GM20000 (cell line): ENCODE measurements around the gene C1QL2.

Experiments used
- DNase-seq: peaks from one replicate; pipeline ENCODE4 v3.0.0; 2012; ENCODE audit warnings: low spot score
- TF ChIP-seq, protein P1 (sequence below): IDR thresholded peaks from 2 replicates; pipeline ENCODE4 v1.5.1; 2012; ENCODE audit warnings: mild to moderate bottlenecking, control low read depth; ENCODE audit errors: extremely low read depth, missing control alignments

The C1QL2 gene

DNA sequence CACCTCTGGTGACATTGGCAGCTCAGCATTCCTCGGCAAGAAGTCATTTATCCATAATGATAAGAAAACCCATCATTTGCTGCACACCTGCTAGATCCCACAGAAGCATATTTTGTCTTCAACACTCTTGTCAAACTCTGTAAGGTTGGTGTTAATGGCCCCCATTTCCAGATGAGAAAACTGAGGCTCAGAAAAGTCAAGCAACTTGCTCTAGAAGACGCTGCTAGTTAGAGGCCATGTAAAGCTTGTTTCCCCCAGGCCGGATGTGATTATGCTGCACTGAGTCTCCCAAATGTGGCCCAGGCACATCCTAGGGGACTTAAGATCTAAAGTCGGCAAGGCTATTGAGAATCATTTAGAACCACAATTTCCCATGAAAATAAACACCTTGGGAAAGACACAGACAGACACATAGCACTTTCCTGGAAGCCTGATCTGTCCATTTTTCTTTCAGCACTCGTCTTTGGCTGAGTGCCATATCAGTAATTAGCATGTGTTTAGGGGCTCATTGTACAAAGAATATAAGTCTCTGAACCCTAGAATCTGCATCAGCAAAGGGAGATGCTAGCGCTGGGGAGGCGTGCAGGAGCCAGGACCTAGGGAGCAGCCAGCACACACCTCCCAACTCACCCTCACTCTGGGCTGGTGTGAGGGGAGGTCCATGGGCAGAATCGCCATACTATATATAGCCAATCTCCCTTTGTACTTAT lies 39.3 kb downstream of the C1QL2 start:
- TF ChIP-seq, protein P1, sequence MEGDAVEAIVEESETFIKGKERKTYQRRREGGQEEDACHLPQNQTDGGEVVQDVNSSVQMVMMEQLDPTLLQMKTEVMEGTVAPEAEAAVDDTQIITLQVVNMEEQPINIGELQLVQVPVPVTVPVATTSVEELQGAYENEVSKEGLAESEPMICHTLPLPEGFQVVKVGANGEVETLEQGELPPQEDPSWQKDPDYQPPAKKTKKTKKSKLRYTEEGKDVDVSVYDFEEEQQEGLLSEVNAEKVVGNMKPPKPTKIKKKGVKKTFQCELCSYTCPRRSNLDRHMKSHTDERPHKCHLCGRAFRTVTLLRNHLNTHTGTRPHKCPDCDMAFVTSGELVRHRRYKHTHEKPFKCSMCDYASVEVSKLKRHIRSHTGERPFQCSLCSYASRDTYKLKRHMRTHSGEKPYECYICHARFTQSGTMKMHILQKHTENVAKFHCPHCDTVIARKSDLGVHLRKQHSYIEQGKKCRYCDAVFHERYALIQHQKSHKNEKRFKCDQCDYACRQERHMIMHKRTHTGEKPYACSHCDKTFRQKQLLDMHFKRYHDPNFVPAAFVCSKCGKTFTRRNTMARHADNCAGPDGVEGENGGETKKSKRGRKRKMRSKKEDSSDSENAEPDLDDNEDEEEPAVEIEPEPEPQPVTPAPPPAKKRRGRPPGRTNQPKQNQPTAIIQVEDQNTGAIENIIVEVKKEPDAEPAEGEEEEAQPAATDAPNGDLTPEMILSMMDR: no peak
- no peak for DNase-seq

DNA sequence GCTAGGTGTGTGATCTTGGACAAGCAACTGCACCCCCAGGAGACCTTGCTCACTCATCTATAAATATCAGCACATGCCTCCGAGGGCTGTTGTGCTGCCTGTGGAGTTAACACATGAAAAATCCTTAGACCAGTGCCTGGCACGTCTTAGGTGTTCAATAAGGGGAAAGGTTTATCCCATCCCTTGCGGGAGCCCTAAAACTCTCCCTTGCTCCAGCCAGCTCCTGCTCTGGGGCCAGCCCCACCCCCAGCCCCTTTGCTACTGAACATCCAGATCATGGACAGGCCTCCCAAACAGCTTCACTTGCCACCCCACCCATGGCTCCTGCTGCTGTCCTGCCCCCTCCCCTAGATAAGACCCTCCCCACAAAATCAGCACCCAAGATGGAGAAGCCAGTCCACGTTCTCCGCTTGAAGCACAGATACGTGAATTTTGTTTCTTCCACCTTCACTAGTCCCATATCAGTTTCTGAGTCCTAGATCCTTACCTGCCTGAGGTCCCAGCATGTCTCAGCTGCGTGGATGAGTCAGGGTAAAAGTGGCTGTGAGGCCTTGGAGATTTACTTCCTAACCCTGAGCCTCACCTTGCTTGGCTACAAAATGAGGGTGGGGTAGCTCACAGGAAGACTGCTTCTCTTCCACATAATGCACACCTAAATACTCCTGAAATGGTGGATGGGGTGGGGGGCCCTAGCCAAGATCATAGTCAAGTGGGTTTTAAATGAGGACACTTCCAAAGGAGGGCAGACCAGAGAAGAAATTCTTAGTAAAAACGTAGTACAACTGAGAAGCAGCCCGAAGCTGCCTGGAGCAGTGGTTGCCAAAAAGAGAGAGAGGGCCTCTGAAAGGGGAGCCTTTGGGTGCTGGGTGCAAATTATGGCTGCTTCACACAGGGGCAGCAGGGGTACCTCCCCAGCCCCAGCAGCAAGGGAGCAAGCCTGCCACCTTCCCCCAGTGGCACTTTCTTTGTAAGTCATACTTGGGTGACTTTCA lies 40.4 kb downstream of the C1QL2 start:
- no peak for DNase-seq
- TF ChIP-seq, protein P1: no peak

DNA sequence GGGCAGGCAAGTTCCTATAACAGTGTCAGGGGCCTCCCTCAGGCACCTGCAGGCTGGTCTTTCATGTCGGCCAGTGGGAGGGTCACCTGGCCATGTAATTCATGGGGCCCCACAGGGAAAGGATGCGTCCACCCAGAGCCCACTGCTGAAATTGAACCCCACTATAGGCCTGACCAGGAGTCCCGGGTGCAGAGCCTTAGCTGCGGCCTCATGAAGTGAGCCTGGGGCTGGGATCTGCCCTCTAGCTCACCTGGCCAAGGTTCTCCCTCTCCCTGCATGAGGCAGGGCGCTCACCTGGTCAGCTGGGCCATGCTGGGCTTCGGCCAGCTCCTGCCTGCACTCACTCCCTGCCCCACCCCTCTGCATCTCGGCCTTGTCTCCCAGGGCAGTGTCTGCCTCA lies 41.1 kb downstream of the C1QL2 start:
- DNase-seq: no peak
- TF ChIP-seq, protein P1: no peak

DNA sequence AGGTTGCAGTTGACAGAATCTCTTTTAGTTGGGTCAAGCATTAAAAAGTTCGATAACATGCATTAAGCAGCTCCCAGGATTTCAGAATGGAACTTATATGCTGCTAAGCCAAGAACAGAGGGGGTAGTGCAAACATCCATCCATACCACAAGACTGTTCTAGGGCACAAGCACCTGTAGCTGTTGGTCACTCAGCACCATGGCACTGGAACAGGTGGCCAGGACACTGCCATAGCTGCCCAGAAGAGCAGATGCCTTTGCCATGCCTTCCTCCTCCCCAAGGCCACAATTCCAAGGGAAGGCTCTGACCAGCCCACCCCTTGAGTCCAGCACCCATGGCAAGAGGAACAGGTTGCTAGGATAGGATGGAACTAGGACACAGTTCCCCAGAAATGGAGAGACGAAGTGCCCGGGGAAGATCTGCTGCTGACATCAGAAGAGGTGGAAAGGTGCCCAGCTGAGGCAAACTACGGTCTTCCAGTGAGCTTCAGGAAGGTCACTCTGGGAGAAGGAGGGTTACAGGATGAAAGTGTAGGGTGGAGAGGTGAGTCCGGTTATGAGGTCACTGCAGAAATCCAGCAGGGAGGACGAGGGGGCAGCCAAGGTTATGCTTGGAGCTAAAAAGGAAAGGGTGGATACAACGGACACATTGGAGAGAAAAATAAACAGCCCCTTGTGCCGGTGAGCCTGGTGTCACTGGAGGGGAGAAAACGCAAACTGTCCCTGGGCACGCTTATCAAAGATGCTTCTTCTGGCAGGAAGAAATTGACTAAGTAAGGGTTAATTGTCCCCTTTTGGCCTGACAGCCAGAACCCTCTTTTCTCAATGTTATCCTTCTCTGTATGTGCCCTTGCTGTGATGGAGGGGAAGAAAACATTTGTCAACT lies 41.9 kb downstream of the C1QL2 start:
- TF ChIP-seq, protein P1: no peak
- no peak for DNase-seq

DNA sequence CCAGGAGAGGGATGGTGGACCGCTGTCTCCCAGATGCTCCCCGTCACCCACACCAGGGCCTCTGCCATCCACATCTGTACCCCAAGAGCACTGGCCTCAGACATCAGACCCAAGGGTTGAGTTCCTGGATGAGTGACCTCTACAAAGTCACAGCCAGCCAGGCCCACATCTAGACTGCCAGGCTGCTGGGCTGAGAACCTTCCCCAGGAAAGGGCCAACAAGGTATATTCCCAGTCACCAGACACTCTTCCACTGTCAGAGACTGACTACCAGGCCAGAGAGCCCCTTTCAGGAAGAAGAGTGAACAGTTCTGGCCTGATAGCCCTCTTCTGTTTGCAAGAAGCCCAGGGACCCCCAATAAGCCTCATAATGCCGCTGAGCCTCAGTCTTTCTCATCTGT lies 44.3 kb downstream of the C1QL2 start:
- TF ChIP-seq, protein P1: no peak
- DNase-seq: no peak

DNA sequence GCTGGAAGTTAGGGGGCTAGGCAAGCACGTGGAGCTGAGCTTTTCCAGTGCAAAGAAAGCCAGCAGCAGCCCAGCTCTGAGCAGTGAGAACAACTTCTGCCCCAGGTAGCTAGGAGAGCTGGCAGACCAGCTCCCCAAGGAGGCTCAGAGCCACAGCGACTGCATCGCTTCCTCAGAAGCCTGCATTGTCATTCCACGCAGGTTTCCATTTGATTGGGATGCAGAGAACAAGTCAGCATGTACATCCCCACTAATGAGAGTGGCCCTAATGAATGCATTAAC lies 45.1 kb downstream of the C1QL2 start:
- TF ChIP-seq, protein P1: no peak
- no peak for DNase-seq
